CD4-positive, alpha-beta memory T cell (primary cell): ENCODE data around the gene PHF12. TPM values are rescaled to one million over a fixed set of nuclear protein-coding genes. Genes with fewer than 3 reads are reported as not detected.

Experiments used
- microRNA-seq: library from miRNA; unstranded; fragments of <30 nt; microRNA quantifications from one replicate; pipeline ENCODE4 v1.2.0, GENCODE V29; 2021; ENCODE audit warnings: borderline replicate concordance, borderline number of aligned reads, borderline microRNAs expressed, mixed read lengths
- polyA plus RNA-seq, 2 donors: library from polyadenylated mRNA; unstranded; fragments of 300-500 nt; fragmentation: Illumina TruSeq; gene quantifications; one replicate each; pipeline ENCODE4 v1.2.3, GENCODE V29; 2021
- total RNA-seq, 2 experiments: library from RNA; stranded (reverse); gene quantifications; one replicate each; pipeline ENCODE4 v1.2.3, GENCODE V29; 2021

The PHF12 gene
- total and polyA plus RNA-seq, 4 experiments from 2014 or later, result 5.0 to 135 (median 68.7) TPM

Small RNA genes lying within 50 kb of the gene (microRNA-seq; reads per million reads assigned to microRNA genes)
- not detected for gene MIR451B

Other genes starting within 250 kb of the PHF12 start
- gene PROCA1, start 239.6 kb downstream of the PHF12 start, total RNA-seq, result 10 to 100 TPM; 14.3 to 17.4 TPM
- gene PROCA1, start 239.6 kb downstream of the PHF12 start, polyA plus RNA-seq, result 1 to 10 TPM in 1 of 2 donors, under 1 TPM in 1; 0.12 to 1.4 TPM
- gene RAB34, start 233.7 kb downstream of the PHF12 start, total RNA-seq, result 1 to 10 TPM; 4.0 to 6.3 TPM
- 1 to 10 TPM; 3.0 to 8.7 TPM for gene RAB34, start 233.7 kb downstream of the PHF12 start, polyA plus RNA-seq
- gene RPL23A, start 231.5 kb downstream of the PHF12 start, total RNA-seq, result 1,000 to 10,000 TPM; 3,285 to 3,424 TPM
- gene RPL23A, start 231.5 kb downstream of the PHF12 start, polyA plus RNA-seq, result 1,000 to 10,000 TPM; 5,402 to 5,583 TPM
- gene TLCD1, start 225.3 kb downstream of the PHF12 start, total RNA-seq, result 1 to 10 TPM; 1.0 to 2.2 TPM
- gene TLCD1, start 225.3 kb downstream of the PHF12 start, polyA plus RNA-seq, result under 1 TPM in 1 of 2 donors, not detected in 1; 0.52 TPM
- 10 to 100 TPM; 11.4 to 13.8 TPM for gene NEK8, start 222.7 kb downstream of the PHF12 start, total RNA-seq
- 1 to 10 TPM; 1.9 to 4.5 TPM for gene NEK8, start 222.7 kb downstream of the PHF12 start, polyA plus RNA-seq
- 10 to 100 TPM; 31.2 to 32.9 TPM for gene TRAF4, start 207.5 kb downstream of the PHF12 start, total RNA-seq
- 1 to 10 TPM in 1 of 2 donors, under 1 TPM in 1; 0.61 to 2.5 TPM for gene TRAF4, start 207.5 kb downstream of the PHF12 start, polyA plus RNA-seq
- 10 to 100 TPM; 19.0 to 23.0 TPM for gene FAM222B, start 108.7 kb downstream of the PHF12 start, total RNA-seq
- 10 to 100 TPM in 1 of 2 donors, 1 to 10 TPM in 1; 7.9 to 23.2 TPM for gene FAM222B, start 108.7 kb downstream of the PHF12 start, polyA plus RNA-seq
- 10 to 100 TPM; 23.5 to 24.3 TPM for gene ERAL1, start 96.5 kb downstream of the PHF12 start, total RNA-seq
- gene ERAL1, start 96.5 kb downstream of the PHF12 start, polyA plus RNA-seq, result 10 to 100 TPM; 41.1 to 41.7 TPM
- gene FLOT2, start 53.8 kb downstream of the PHF12 start, total RNA-seq, result 100 to 1,000 TPM; 216 to 224 TPM
- gene FLOT2, start 53.8 kb downstream of the PHF12 start, polyA plus RNA-seq, result 100 to 1,000 TPM; 284 to 288 TPM
- 10 to 100 TPM; 44.6 to 49.6 TPM for gene DHRS13, start 48.4 kb downstream of the PHF12 start, total RNA-seq
- gene DHRS13, start 48.4 kb downstream of the PHF12 start, polyA plus RNA-seq, result 10 to 100 TPM; 15.1 to 19.6 TPM
- not detected for gene SEZ6, start 54.5 kb upstream of the PHF12 start, total RNA-seq
- under 1 TPM; 0.41 to 0.81 TPM for gene SEZ6, start 54.5 kb upstream of the PHF12 start, polyA plus RNA-seq
- 1 to 10 TPM; 3.5 to 3.6 TPM for gene PIPOX, start 91.6 kb upstream of the PHF12 start, total RNA-seq
- gene PIPOX, start 91.6 kb upstream of the PHF12 start, polyA plus RNA-seq, result under 1 TPM in 1 of 2 donors, not detected in 1; 0.29 TPM
- 100 to 1,000 TPM; 134 to 136 TPM for gene MYO18A, start 228.9 kb upstream of the PHF12 start, total RNA-seq
- gene MYO18A, start 228.9 kb upstream of the PHF12 start, polyA plus RNA-seq, result 10 to 100 TPM in 1 of 2 donors, 1 to 10 TPM in 1; 6.0 to 44.9 TPM